OCI-LY1 (cell line): ENCODE measurements around the gene CBFA2T3.

ENCODE experiments used
- H2AFZ ChIP-seq: fragments of 200-600 bp; sonication (generic), shearing (Covaris generic); 2 replicates; pipeline ENCODE4 v1.6.0; 2014; ENCODE audit warnings: antibody characterized with exemption, mild to moderate bottlenecking, low read length
- H3F3A ChIP-seq: fragments of 200-600 bp; sonication (generic), shearing (Covaris generic); 2 replicates; pipeline ENCODE4 v1.6.0; 2014; ENCODE audit warnings: mild to moderate bottlenecking, antibody characterized with exemption, low read length, moderate library complexity; ENCODE audit not compliant: insufficient read depth
- H3K27ac ChIP-seq: fragments of 200-600 bp; sonication (generic); 2 replicates; pipeline ENCODE4 v1.5.1; 2014; ENCODE audit warnings: low read length, mixed run types, mild to moderate bottlenecking, low read depth; ENCODE audit not compliant: poor library complexity, severe bottlenecking
- H3K27me3 ChIP-seq: fragments of 200-600 bp; sonication (generic); 2 replicates; pipeline ENCODE4 v1.6.0; 2014; ENCODE audit warnings: antibody characterized with exemption, mild to moderate bottlenecking, low read length, moderate library complexity; ENCODE audit not compliant: insufficient read depth
- H3K36me3 ChIP-seq: fragments of 200-600 bp; sonication (generic); 2 replicates; pipeline ENCODE4 v1.6.1; 2014; ENCODE audit warnings: mild to moderate bottlenecking, antibody characterized with exemption, low read length, moderate library complexity, mixed read lengths; ENCODE audit not compliant: insufficient read depth
- H3K4me1 ChIP-seq: fragments of 200-600 bp; sonication (generic); 2 replicates; pipeline ENCODE4 v1.5.1; 2014; ENCODE audit warnings: mild to moderate bottlenecking, low read length, moderate library complexity; ENCODE audit not compliant: insufficient read depth, severe bottlenecking
- H3K4me2 ChIP-seq: fragments of 200-600 bp; sonication (generic), shearing (Covaris generic); 2 replicates; pipeline ENCODE4 v1.6.1; 2014; ENCODE audit warnings: low read length
- H3K4me3 ChIP-seq: fragments of 200-600 bp; sonication (generic); 2 replicates; pipeline ENCODE4 v1.5.1; 2014; ENCODE audit warnings: low read length, low read depth, mild to moderate bottlenecking, mixed read lengths; ENCODE audit not compliant: poor library complexity, severe bottlenecking
- H3K79me2 ChIP-seq: fragments of 200-600 bp; shearing (Covaris generic); 2 replicates; pipeline ENCODE4 v1.6.1; 2016; ENCODE audit warnings: mixed run types, low read length, mixed read lengths; ENCODE audit not compliant: insufficient read depth
- H3K9ac ChIP-seq: fragments of 200-600 bp; sonication (generic), shearing (Covaris generic); 2 replicates; pipeline ENCODE4 v1.6.1; 2014; ENCODE audit warnings: mild to moderate bottlenecking, low read length, mixed read lengths
- H3K9me2 ChIP-seq: fragments of 200-600 bp; sonication (generic), shearing (Covaris generic); 2 replicates; pipeline ENCODE4 v1.6.1; 2014; ENCODE audit warnings: low read depth, mild to moderate bottlenecking, low read length, mixed read lengths
- H3K9me3 ChIP-seq: fragments of 200-600 bp; shearing (Covaris generic); 2 replicates; pipeline ENCODE4 v1.6.1; 2014; ENCODE audit warnings: low read length, mixed read lengths
- H4K20me1 ChIP-seq: fragments of 200-600 bp; sonication (generic), shearing (Covaris generic); 2 replicates; pipeline ENCODE4 v1.6.0; 2016; ENCODE audit warnings: mild to moderate bottlenecking, low read length; ENCODE audit not compliant: insufficient read depth
- EZH2 ChIP-seq: fragments of 200-600 bp; sonication (generic), shearing (Covaris generic); IDR thresholded peaks from 2 replicates; pipeline ENCODE4 v1.8.0; 2017; ENCODE audit warnings: borderline replicate concordance, mixed run types, mild to moderate bottlenecking, antibody characterized with exemption, low read length, moderate library complexity, mixed read lengths
- TF ChIP-seq, protein P1 (sequence below): fragments of 200-600 bp; sonication (generic), shearing (Covaris generic); IDR thresholded peaks from 2 replicates; pipeline ENCODE4 v1.5.1; 2017; ENCODE audit warnings: mild to moderate bottlenecking, antibody characterized with exemption, low read length, moderate library complexity, mixed read lengths

Gene CBFA2T3

DNA sequence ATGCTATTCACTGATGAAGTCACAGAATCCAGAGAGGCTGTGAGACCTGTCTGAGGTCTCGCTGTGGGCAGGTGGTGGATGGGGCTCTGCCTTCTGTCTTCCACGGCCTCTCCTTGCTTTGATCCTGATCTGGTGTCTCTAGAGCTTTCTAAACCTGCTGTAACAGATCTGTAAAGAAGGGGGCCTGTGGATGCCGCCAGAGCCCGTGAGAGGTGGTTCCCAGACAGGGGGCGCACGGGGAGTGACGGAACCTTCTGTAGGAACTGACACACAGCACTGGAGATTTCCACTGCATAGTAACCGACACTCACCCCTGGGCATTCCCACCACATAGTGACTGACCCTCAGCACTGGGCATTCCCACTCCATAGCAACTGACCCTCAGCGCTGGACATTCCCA, 16.0 kb downstream of the CBFA2T3 start:
- TF ChIP-seq, protein P1, sequence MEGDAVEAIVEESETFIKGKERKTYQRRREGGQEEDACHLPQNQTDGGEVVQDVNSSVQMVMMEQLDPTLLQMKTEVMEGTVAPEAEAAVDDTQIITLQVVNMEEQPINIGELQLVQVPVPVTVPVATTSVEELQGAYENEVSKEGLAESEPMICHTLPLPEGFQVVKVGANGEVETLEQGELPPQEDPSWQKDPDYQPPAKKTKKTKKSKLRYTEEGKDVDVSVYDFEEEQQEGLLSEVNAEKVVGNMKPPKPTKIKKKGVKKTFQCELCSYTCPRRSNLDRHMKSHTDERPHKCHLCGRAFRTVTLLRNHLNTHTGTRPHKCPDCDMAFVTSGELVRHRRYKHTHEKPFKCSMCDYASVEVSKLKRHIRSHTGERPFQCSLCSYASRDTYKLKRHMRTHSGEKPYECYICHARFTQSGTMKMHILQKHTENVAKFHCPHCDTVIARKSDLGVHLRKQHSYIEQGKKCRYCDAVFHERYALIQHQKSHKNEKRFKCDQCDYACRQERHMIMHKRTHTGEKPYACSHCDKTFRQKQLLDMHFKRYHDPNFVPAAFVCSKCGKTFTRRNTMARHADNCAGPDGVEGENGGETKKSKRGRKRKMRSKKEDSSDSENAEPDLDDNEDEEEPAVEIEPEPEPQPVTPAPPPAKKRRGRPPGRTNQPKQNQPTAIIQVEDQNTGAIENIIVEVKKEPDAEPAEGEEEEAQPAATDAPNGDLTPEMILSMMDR: no peak
- no peak for TF ChIP-seq EZH2
- Histone ChIP-seq H3K9me3 (no peaks in the 10 kb centered on the region), H3K4me2 (no peak overlapping the region), H3K4me1 (peaks cover 10% of the 10 kb centered on the region), H3K4me3 (no peak overlapping the region), H3K36me3 (0 out of 2 replicates have a peak, but pooled peaks cover 8% of the 10 kb centered on the region), H3K27me3 (no peaks in the 10 kb centered on the region), H3K27ac (no peak overlapping the region), H3K9me2 (no peaks in the 10 kb centered on the region), H2AFZ (no peak overlapping the region), H3K9ac (no peak overlapping the region), H4K20me1 (no peaks in the 10 kb centered on the region), H3K79me2 (no peaks in the 10 kb centered on the region), H3F3A (0 out of 2 replicates have a peak, but pooled peaks cover 3% of the 10 kb centered on the region)

DNA sequence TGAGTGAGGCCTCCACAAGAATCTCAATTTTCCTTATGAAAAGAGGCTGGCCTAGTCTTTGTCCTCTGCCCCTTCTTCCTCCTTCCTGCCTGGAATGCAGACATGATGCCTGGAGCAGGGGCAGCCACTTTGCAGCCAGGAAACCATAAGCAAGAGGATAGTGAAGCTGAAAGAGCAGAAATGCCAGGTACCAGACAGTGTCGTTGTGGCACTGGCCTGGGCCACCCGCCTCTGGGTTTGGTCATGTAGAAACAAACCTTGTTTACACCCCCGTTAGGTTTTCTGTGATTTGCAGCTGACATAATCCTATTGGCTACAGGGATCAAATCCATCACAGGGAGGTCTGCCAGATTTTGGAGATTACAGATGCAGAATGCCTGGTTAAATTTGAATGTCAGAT, 16.5 kb downstream of the CBFA2T3 start:
- Histone ChIP-seq H3K9ac (no peak overlapping the region), H3F3A (no peaks in the 10 kb centered on the region), H3K9me3 (no peaks in the 10 kb centered on the region), H3K27ac (no peak overlapping the region), H3K4me3 (no peak overlapping the region), H3K4me2 (no peak overlapping the region), H3K36me3 (0 out of 2 replicates have a peak, but pooled peaks cover 8% of the 10 kb centered on the region), H4K20me1 (no peaks in the 10 kb centered on the region), H3K79me2 (no peaks in the 10 kb centered on the region), H3K27me3 (no peaks in the 10 kb centered on the region), H2AFZ (no peak overlapping the region), H3K4me1 (peaks cover 5% of the 10 kb centered on the region), H3K9me2 (no peaks in the 10 kb centered on the region)
- no peak for TF ChIP-seq EZH2
- TF ChIP-seq, protein P1: no peak

DNA sequence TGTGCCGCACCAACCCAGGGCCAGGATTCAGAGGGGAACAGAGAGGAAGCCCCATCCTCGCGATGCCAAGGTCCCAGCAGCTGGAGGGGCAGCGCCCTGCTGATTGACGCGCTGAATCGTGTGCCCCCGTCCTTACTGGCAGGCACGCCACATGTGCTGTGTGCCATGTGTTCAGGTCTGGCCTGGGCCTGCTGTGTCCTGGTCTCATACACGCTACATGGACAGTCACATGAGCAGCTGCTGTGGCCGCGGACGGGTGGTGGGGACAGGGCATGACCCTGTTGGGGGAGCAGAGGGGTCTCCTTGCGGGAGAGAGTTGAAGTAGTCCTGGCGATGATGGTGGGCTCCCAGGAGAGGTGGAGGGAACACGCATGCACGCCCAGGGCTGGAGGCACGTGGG, 18.0 kb downstream of the CBFA2T3 start:
- Histone ChIP-seq H3F3A (no peaks in the 10 kb centered on the region), H3K9me2 (no peaks in the 10 kb centered on the region), H3K27ac (no peak overlapping the region), H3K9ac (no peak overlapping the region), H3K79me2 (no peaks in the 10 kb centered on the region), H3K4me3 (no peak overlapping the region), H3K9me3 (no peaks in the 10 kb centered on the region), H3K4me1 (no peaks in the 10 kb centered on the region), H2AFZ (no peak overlapping the region), H3K36me3 (0 out of 2 replicates have a peak, but pooled peaks cover 8% of the 10 kb centered on the region), H3K27me3 (no peaks in the 10 kb centered on the region), H3K4me2 (no peak overlapping the region), H4K20me1 (no peaks in the 10 kb centered on the region)
- TF ChIP-seq, protein P1: no peak
- no peak for TF ChIP-seq EZH2
